Dendritic cell treated with granulocyte-macrophage colony-stimulating factor and Interleukin-4, amounts not matched to agents 40 ng/mL and 50 ng/mL, for 4 days (primary cell): ENCODE measurements around the gene RNF144B.

Source experiments
- H3K27ac Mint-ChIP-seq: one replicate; pipeline ENCODE4 v1.8.0; 2022; ENCODE audit warnings: mild to moderate bottlenecking, mixed read lengths
- H3K27me3 Mint-ChIP-seq: one replicate; pipeline ENCODE4 v1.8.0; 2022; ENCODE audit warnings: mild to moderate bottlenecking, mixed read lengths
- H3K36me3 Mint-ChIP-seq: one replicate; pipeline ENCODE4 v1.8.0; 2022; ENCODE audit warnings: low read depth, mixed read lengths
- H3K4me1 Mint-ChIP-seq: one replicate; pipeline ENCODE4 v1.8.0; 2022; ENCODE audit warnings: low read depth, mixed read lengths
- H3K4me3 Mint-ChIP-seq: one replicate; pipeline ENCODE4 v1.8.0; 2022; ENCODE audit warnings: mild to moderate bottlenecking, moderate library complexity, mixed read lengths
- H3K9me3 Mint-ChIP-seq: one replicate; pipeline ENCODE4 v1.8.0; 2022; ENCODE audit warnings: mixed read lengths
- intact Hi-C: fragments of 100-400 bp; cut with micrococcal nuclease; formaldehyde crosslinking; loops from one replicate; pipeline ENCODE4 v1.15.0; 2022

The RNF144B gene

DNA sequence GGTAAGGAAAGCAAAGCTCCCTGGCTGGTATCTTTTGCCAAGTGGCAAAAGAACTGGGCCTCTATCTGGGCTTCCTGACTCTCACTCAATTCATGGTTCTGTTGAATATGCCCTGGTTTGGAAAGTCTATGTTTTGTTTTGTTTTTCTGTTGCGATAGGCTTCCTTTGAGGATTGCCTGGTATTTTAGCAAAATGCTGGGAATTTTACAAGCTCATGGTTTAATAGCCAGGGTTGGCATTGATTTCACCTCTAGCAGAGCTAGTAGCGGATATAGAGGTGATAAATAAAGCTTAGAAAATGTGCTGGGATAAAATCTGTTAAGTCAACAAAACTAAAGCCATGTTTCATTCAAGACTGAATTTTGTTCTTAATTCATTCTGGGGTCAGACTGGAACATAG is 109.9 kb downstream of the RNF144B start:
- intact Hi-C loops: loop anchor here (5.0 kb wide), 1 partner anchor 50 kb away; no protein-coding TSS in a partner anchor
- Mint-ChIP-seq H3K4me1 (peaks cover 53% of the 10 kb centered on the region), H3K4me3 (no peak overlapping the region), H3K9me3 (no peaks in the 10 kb centered on the region), H3K27me3 (no peaks in the 10 kb centered on the region), H3K27ac (peak overlapping the region; percentile 11), H3K36me3 (no peaks in the 10 kb centered on the region)

DNA sequence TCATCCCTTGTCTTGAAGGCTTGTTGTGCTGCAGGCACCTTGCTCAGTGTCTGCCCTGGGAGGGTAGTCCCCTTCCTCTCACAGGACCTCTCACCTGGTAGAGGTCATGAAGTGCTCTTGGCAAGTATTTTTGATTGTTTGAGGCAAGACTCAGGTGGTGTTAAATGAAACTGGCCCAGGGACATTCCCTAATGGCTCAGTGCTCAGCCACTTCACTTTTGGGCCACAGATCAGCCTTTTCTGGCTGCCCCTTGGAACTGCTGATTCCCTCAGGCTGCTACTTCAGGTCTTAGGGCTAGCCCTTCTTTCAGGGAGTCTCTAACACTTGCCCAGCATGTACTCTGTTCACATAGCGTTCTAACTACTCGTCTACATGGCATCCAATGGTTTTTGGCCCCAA is 111.3 kb downstream of the RNF144B start:
- intact Hi-C loops: loop anchor here (5.0 kb wide), 1 partner anchor 51 kb away; no protein-coding TSS in a partner anchor
- H3K27ac Mint-ChIP-seq: no peak overlapping the region
- peaks cover 67% of the 10 kb centered on the region for H3K4me1 Mint-ChIP-seq
- H3K9me3 Mint-ChIP-seq: no peaks in the 10 kb centered on the region
- no peak overlapping the region for H3K4me3 Mint-ChIP-seq
- H3K27me3 Mint-ChIP-seq: no peaks in the 10 kb centered on the region
- H3K36me3 Mint-ChIP-seq: no peaks in the 10 kb centered on the region

DNA sequence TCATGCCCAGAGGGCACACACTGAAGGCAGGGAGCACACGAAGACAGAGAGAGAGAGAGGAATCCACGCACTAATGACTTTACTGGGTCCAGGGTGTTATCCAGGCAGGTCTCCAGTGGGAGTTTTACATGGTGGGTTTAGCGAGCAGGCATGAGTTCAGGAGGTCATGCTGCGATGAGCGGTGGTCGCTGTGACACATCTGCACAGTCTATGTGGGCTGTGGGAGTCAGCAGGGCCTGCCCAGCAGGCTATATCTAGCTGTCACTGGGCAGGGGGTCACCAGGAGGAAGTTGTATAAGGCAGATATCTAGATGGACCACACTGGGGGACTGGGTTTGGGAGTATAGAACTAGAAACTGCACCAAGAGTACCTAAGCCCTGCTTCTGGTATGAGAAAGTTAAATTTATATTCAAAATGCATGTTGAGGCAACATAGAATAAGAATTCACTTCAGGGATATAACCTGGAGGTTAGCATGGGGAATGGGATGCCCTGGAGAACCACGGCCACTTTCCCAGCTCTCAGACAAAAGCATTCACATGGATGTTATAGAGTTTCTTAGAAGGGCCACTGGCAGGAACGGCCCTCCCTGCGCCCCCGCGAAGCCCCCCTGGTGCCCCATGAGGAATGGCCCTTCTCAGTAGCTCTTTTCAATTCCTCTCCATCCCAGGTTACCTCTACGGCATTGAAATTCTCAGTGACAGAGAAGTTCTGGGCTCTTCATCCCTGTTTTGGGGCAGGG is 113.9 kb downstream of the RNF144B start:
- Mint-ChIP-seq H3K27me3 (no peaks in the 10 kb centered on the region), H3K4me3 (peak overlapping the region; percentile 45), H3K9me3 (no peaks in the 10 kb centered on the region), H3K27ac (peak overlapping the region; percentile 97), H3K4me1 (peaks cover 62% of the 10 kb centered on the region), H3K36me3 (no peaks in the 10 kb centered on the region)
- intact Hi-C loops: loop anchor here (5.0 kb wide), 3 partner anchors 99 to 239 kb away; partner anchors contain the start of genes DEK and RNF144B

DNA sequence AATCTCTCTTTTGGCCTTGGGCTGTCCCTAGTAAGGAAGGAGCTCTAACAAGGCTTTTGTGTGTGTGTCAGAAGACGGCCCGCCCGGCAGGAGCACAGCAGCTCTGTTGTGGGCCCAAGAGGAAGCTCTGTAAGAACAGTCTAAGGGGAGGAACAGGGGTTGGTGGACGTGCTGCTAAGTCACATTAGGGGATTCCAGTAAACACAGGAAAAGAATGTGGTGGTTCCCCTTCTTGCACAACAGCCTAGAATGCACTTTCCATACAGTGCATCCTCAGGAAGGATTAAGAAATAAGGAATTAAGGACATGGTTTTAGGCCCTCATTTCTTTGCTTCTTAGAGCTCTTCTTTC is 114.5 kb downstream of the RNF144B start:
- Mint-ChIP-seq H3K27ac (peak overlapping the region; percentile 97), H3K4me3 (peak overlapping the region; percentile 45), H3K36me3 (no peaks in the 10 kb centered on the region), H3K27me3 (no peaks in the 10 kb centered on the region), H3K9me3 (no peaks in the 10 kb centered on the region), H3K4me1 (peaks cover 59% of the 10 kb centered on the region)
- intact Hi-C loops: loop anchor here (5.0 kb wide), 3 partner anchors 99 to 239 kb away; partner anchors contain the start of genes DEK and RNF144B

DNA sequence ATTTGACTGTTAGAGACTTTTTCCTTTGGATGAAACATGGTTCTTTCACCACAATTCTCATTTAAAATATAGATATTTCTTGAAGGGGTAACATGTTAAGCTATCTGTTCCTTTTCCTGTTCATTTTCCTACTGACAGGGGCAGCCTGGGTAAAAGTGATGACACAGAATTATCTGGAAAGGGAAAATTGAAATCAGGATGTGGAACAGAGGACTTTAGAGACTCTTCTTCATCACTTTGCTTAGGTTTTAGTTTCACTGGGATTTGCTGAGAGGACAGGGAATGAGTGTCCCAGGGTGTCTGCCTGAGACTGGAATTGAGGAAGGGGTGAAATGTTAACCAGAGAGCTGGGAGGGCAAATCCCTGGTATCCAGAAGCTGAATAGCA is 116.0 kb downstream of the RNF144B start:
- peaks cover 59% of the 10 kb centered on the region for H3K4me1 Mint-ChIP-seq
- H3K36me3 Mint-ChIP-seq: no peaks in the 10 kb centered on the region
- H3K4me3 Mint-ChIP-seq: peak overlapping the region; percentile 56
- H3K27ac Mint-ChIP-seq: peak overlapping the region; percentile 97
- H3K27me3 Mint-ChIP-seq: no peaks in the 10 kb centered on the region
- intact Hi-C loops: loop anchor here (5.0 kb wide), 3 partner anchors 101 to 241 kb away; partner anchors contain the start of genes DEK and RNF144B
- H3K9me3 Mint-ChIP-seq: no peaks in the 10 kb centered on the region

DNA sequence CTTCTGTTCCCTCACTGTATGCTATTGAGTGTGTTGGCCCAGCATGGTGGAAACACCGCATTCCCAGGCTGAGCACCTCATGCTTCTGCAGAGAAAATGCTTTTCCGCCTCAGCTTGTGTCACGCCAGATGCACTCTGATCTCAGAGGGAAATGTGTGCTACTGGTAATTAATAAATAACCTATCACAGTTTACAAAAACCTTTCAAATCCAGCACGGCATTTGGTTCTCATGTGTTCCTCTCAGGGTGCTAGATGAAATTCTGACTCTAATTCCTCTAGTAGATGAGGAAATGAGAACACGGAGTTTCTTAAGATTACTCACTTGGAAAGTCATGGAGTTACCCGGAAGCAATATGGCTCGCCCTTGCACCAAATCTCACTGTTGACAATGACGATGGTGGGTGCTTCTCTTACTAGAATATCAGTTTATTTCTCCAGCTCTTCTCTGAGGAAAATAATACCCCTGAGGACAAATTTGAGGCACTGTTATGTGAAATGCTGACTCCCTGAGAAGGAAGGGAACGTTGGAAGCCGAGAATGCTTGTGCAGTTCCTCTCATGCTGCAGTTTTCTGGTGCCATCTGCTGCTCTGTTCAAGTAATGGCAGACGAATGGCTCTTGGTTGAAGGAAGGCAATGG is 116.6 kb downstream of the RNF144B start:
- Mint-ChIP-seq H3K27ac (peak overlapping the region; percentile 97), H3K4me3 (peak overlapping the region; percentile 56), H3K27me3 (no peaks in the 10 kb centered on the region), H3K36me3 (no peaks in the 10 kb centered on the region), H3K4me1 (peaks cover 64% of the 10 kb centered on the region), H3K9me3 (no peaks in the 10 kb centered on the region)
- intact Hi-C loops: loop anchor here (1.0 to 5.0 kb wide), 4 partner anchors 101 to 241 kb away; partner anchors contain the start of genes DEK and RNF144B

DNA sequence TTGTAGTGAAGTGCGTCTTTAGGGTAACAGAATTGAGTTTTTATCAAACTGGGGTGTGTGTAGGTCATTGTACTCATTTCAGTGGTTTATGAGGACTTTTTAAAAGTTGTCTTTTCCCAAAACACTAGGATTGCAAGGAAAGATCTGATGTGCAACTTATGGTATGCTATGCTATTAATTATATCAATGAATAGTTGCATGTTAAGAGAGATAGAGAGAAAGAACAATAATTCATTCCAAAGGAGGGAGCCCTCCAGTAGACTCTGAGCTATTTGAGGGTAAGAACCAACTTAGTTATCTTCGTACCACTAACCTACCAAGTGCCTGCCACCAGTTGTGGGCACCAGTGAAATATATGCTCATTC is 117.1 kb downstream of the RNF144B start:
- H3K4me1 Mint-ChIP-seq: peaks cover 61% of the 10 kb centered on the region
- H3K27me3 Mint-ChIP-seq: no peaks in the 10 kb centered on the region
- intact Hi-C loops: loop anchor here (1.0 to 5.0 kb wide), 4 partner anchors 102 to 242 kb away; partner anchors contain the start of genes DEK and RNF144B
- peak overlapping the region; percentile 56 for H3K4me3 Mint-ChIP-seq
- no peaks in the 10 kb centered on the region for H3K9me3 Mint-ChIP-seq
- peak overlapping the region; percentile 97 for H3K27ac Mint-ChIP-seq
- H3K36me3 Mint-ChIP-seq: no peaks in the 10 kb centered on the region

DNA sequence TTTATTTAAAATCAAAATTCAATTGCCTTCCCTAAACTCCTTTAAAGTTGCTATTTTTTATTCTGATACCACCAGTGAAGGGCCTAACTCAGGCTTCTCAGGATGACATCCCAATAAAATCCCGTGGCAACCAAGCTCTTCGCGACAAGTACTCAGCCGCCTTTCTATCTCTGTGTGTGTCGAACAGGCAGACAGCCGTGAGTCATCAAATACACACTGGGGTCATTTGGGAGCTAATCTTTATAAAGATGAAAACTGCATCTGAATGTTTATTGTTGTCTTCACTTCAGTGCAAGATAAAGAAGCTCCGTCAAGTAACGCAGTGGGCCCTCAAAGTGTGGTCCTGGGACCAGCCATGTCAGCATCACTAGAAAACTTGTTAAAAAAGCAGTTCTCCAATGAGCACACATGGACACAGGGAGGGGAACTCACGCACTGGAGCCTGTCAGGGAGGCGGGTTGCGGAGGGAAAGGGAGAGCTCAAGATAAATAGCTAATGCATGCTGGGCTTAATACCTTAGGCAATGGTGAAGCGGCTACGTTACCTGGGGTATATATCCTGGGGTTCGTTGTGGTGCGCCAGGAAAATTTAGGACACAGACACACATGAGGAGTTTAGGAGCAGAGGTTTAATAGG is 119.3 kb downstream of the RNF144B start:
- Mint-ChIP-seq H3K27me3 (no peaks in the 10 kb centered on the region), H3K4me1 (peaks cover 57% of the 10 kb centered on the region), H3K9me3 (no peaks in the 10 kb centered on the region), H3K36me3 (no peaks in the 10 kb centered on the region), H3K27ac (peak overlapping the region; percentile 47), H3K4me3 (no peak overlapping the region)
- intact Hi-C loops: no loop called here

DNA sequence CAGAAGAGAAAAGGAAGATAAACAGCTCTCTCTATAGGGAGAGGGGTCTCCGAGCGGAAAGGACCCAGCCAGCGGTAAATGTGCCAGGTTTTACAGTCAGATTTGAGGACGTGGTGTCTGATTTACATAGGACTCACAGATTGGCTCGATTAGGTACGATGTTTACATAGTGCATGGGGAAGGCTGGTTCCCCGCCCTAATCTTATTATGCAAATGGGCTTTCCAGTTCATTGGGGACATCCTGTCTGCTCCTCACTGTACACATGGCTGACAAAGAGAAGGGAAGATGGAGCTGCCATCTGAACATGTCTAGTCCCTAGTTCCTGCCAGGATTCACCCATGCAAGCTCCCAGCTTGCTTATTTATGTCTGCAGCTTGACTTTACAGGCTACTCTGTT is 119.9 kb downstream of the RNF144B start:
- peaks cover 52% of the 10 kb centered on the region for H3K4me1 Mint-ChIP-seq
- no peaks in the 10 kb centered on the region for H3K27me3 Mint-ChIP-seq
- peak overlapping the region; percentile 47 for H3K27ac Mint-ChIP-seq

DNA sequence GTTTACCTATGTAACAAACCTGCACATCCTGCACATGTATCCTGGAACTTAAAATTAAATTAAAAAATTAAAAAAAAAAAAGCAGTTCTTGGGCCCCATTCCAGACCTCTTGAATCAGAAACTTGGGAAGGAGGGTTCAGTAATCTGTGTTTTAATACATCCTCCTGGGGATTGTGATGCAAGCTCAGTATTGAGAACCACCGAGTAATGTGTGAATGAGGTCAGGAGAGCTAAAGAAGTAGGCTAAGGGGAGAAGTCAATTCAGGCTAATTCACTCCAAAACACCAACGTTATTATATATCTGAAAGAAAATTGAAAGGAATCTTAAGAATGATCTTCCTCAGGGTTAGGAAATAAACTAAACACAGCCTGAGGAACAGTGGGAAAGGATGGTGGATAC is 120.4 kb downstream of the RNF144B start:
- Mint-ChIP-seq H3K27me3 (no peaks in the 10 kb centered on the region), H3K27ac (no peak overlapping the region), H3K9me3 (no peaks in the 10 kb centered on the region), H3K36me3 (no peaks in the 10 kb centered on the region), H3K4me3 (no peak overlapping the region), H3K4me1 (peaks cover 46% of the 10 kb centered on the region)
- intact Hi-C loops: no loop called here

More for the DNA sequence above, 119.9 kb downstream of the RNF144B start:
- Mint-ChIP-seq H3K36me3 (no peaks in the 10 kb centered on the region), H3K4me3 (no peak overlapping the region), H3K9me3 (no peaks in the 10 kb centered on the region)
- intact Hi-C loops: no loop called here

DNA sequence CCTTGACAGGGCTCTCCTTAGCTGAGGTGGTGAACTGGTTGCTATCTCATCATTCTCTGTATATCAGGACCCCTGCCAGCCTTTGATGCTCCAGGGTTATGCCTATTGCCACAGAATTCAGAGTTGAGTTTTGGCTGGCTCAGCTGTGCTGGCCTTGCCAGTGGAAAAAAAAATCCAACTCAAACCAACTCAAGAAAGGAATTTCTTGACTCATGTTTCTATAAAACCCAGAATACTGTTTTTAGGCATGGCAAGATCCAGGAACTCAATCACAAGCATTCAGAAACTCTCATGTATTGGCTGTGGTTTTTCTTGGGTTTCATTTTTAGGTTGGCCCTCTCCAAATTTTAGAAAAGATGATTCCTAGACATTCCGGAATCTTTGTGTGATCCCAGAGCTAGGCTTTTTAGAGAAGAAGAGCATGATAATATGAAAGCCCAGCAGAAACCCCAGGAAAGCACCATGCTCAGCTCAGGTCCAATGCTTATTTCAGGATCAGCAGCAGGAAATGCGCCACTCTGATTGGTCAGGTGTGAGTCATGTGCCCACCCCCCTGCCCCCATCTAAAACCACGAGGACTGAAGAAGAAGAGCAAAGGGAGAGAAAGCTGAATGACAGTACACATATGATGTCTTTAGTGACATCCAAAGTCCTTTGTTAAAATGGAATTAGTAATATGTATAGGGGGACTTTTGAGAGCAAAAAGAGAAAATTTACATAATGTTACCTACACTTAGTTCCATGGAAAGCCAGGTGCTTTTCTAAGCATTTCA is 122.9 kb downstream of the RNF144B start:
- H3K36me3 Mint-ChIP-seq: no peaks in the 10 kb centered on the region
- H3K27ac Mint-ChIP-seq: no peak overlapping the region
- H3K4me1 Mint-ChIP-seq: peaks cover 34% of the 10 kb centered on the region
- H3K9me3 Mint-ChIP-seq: no peaks in the 10 kb centered on the region
- intact Hi-C loops: no loop called here
- H3K4me3 Mint-ChIP-seq: no peak overlapping the region
- H3K27me3 Mint-ChIP-seq: no peaks in the 10 kb centered on the region

DNA sequence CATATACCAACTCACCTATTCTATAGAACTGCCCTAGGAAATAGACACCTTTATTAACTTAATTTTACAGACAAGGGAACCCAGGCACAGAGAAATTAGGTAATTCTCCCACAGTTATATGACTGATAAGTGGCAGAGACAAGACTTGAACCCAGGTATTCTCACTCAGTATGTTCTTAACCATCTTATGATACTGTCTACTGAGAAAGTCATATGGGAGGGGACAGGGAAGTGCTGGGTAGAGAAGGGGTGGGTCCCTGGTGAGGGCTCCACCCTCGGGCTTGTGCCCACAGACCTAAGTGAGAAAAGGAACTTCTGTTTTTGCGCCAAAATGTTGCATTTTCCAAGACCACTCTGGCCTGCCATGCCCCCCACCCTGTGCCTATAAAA is 123.5 kb downstream of the RNF144B start:
- H3K27ac Mint-ChIP-seq: no peak overlapping the region
- H3K4me1 Mint-ChIP-seq: peaks cover 35% of the 10 kb centered on the region
- no peaks in the 10 kb centered on the region for H3K27me3 Mint-ChIP-seq
- no peak overlapping the region for H3K4me3 Mint-ChIP-seq
- intact Hi-C loops: no loop called here
- H3K9me3 Mint-ChIP-seq: no peaks in the 10 kb centered on the region
- no peaks in the 10 kb centered on the region for H3K36me3 Mint-ChIP-seq

DNA sequence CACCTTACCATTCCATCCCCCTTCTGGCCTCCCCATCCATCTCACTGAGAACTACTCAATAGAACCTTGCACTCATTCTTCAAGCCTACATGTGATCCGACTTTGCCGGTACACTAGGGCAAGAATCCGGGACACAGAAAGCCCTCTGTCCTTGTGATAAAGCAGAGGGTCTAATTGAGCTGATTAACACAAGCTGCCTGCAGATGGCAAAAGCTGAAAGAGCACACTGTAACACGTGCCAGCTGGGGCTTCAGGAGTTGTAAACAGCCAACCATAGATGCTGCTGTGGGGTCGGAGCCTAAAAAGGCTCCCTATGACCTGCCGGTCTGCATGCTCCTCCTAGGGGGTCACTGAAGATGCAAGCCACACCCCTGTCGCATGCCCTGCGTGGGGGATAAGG is 124.1 kb downstream of the RNF144B start:
- no peaks in the 10 kb centered on the region for H3K9me3 Mint-ChIP-seq
- intact Hi-C loops: no loop called here
- H3K27me3 Mint-ChIP-seq: no peaks in the 10 kb centered on the region
- no peak overlapping the region for H3K4me3 Mint-ChIP-seq
- H3K4me1 Mint-ChIP-seq: peaks cover 29% of the 10 kb centered on the region
- no peaks in the 10 kb centered on the region for H3K36me3 Mint-ChIP-seq
- H3K27ac Mint-ChIP-seq: no peak overlapping the region
